SU-DHL-6 (cell line): ENCODE data around the gene TUBB3.

Source experiments
- H2AFZ ChIP-seq: fragments of 200-600 bp; sonication (generic); 2 replicates; pipeline ENCODE4 v1.6.1; 2014; ENCODE audit warnings: low read depth, mild to moderate bottlenecking, moderate library complexity, mixed read lengths, antibody characterized with exemption, low read length; ENCODE audit not compliant: severe bottlenecking
- H3F3A ChIP-seq: fragments of 200-600 bp; shearing (Covaris generic); 2 replicates; pipeline ENCODE4 v1.6.0; 2016; ENCODE audit warnings: antibody characterized with exemption, mild to moderate bottlenecking; ENCODE audit not compliant: insufficient read depth
- H3K27ac ChIP-seq: fragments of 200-600 bp; sonication (generic); 2 replicates; pipeline ENCODE4 v1.5.1; 2016; ENCODE audit warnings: low read depth, mild to moderate bottlenecking, low read length, moderate library complexity, mixed read lengths
- H3K27me3 ChIP-seq: fragments of 200-600 bp; sonication (generic), shearing (Covaris generic); 2 replicates; pipeline ENCODE4 v1.6.0; 2014; ENCODE audit warnings: mild to moderate bottlenecking, low read length
- H3K36me3 ChIP-seq: fragments of 200-600 bp; sonication (generic); 2 replicates; pipeline ENCODE4 v1.6.1; 2014; ENCODE audit warnings: mild to moderate bottlenecking, low read length, mixed read lengths
- H3K4me2 ChIP-seq: fragments of 300-600, 200-600 bp; shearing (Covaris generic), sonication (generic); 2 replicates; pipeline ENCODE4 v1.6.0; 2014; ENCODE audit warnings: low read length, low read depth, mild to moderate bottlenecking; ENCODE audit not compliant: poor library complexity, severe bottlenecking
- H3K4me3 ChIP-seq: fragments of 200-600 bp; sonication (generic); 2 replicates; pipeline ENCODE4 v1.5.1; 2014; ENCODE audit warnings: antibody characterized with exemption, low read length, mild to moderate bottlenecking, mixed read lengths; ENCODE audit not compliant: insufficient read depth, poor library complexity, severe bottlenecking
- H3K79me2 ChIP-seq: fragments of 200-600 bp; sonication (generic); 2 replicates; pipeline ENCODE4 v1.6.1; 2014; ENCODE audit warnings: mild to moderate bottlenecking, low read length, moderate library complexity; ENCODE audit not compliant: insufficient read depth
- H3K9ac ChIP-seq: fragments of 200-600 bp; sonication (generic); 2 replicates; pipeline ENCODE4 v1.7.0; 2014; ENCODE audit warnings: mild to moderate bottlenecking, low read length
- H3K9me2 ChIP-seq: fragments of 200-600 bp; sonication (generic); replicated peaks from 2 replicates; pipeline ENCODE4 v1.6.1; 2014; ENCODE audit warnings: low read length; ENCODE audit not compliant: insufficient read depth
- H3K9me3 ChIP-seq: fragments of 200-600 bp; sonication (generic); 2 replicates; pipeline ENCODE4 v1.6.1; 2014; ENCODE audit warnings: low read length, mixed read lengths; ENCODE audit not compliant: insufficient read depth
- H4K20me1 ChIP-seq: fragments of 200-600 bp; sonication (generic); 2 replicates; pipeline ENCODE4 v1.6.1; 2014; ENCODE audit warnings: low read depth, mild to moderate bottlenecking, antibody characterized with exemption, low read length, moderate library complexity, mixed read lengths
- CTCF ChIP-seq: fragments of 200-600 bp; sonication (generic); IDR thresholded peaks from one replicate; pipeline ENCODE4 v1.5.1; 2017; ENCODE audit warnings: antibody characterized with exemption, mild to moderate bottlenecking, low read length, moderate library complexity; ENCODE audit not compliant: insufficient read depth, poor library complexity, severe bottlenecking
- EZH2phosphoT487 ChIP-seq: fragments of 200-600 bp; sonication (generic), shearing (Covaris generic); conservative IDR thresholded peaks from 2 replicates; pipeline ENCODE4 v1.6.1; 2018; ENCODE audit warnings: mild to moderate bottlenecking, antibody characterized with exemption, low read length, moderate library complexity, mixed read lengths

The TUBB3 gene

GRCh38 chr16:89938175-89938885 lies 15.2 kb downstream of the TUBB3 start:
- no peak for TF ChIP-seq EZH2phosphoT487
- Histone ChIP-seq H3K9me3 (no peaks in the 10 kb centered on the region), H3K79me2 (no peaks in the 10 kb centered on the region), H3K4me2 (no peak overlapping the region), H3K27ac (no peak overlapping the region), H3K4me3 (no peak overlapping the region), H3K9me2 (no peaks in the 10 kb centered on the region), H3K36me3 (no peaks in the 10 kb centered on the region), H3K27me3 (no peaks in the 10 kb centered on the region), H3F3A (no peaks in the 10 kb centered on the region), H2AFZ (no peak overlapping the region), H4K20me1 (no peaks in the 10 kb centered on the region), H3K9ac (no peak overlapping the region)

GRCh38 chr16:89944773-89945172 lies 21.6 kb downstream of the TUBB3 start:
- peaks cover 5% of the 10 kb centered on the region; the same call in 1 of the 2 replicates for H3K79me2 ChIP-seq
- no peak overlapping the region for H3K9ac ChIP-seq
- no peaks in the 10 kb centered on the region for H3K9me2 ChIP-seq
- no peak overlapping the region for H3K27ac ChIP-seq
- H2AFZ ChIP-seq: no peak overlapping the region
- no peak overlapping the region for H3K4me2 ChIP-seq
- H3K27me3 ChIP-seq: no peaks in the 10 kb centered on the region; the same call in 1 of the 2 replicates
- H4K20me1 ChIP-seq: no peaks in the 10 kb centered on the region
- H3K4me3 ChIP-seq: no peak overlapping the region
- H3F3A ChIP-seq: peaks cover 4% of the 10 kb centered on the region; the same call in 1 of the 2 replicates
- TF ChIP-seq CTCF (no peak), EZH2phosphoT487 (no peak)
- peaks cover 9% of the 10 kb centered on the region; the same call in 1 of the 2 replicates for H3K9me3 ChIP-seq
- H3K36me3 ChIP-seq: no peaks in the 10 kb centered on the region

DNA sequence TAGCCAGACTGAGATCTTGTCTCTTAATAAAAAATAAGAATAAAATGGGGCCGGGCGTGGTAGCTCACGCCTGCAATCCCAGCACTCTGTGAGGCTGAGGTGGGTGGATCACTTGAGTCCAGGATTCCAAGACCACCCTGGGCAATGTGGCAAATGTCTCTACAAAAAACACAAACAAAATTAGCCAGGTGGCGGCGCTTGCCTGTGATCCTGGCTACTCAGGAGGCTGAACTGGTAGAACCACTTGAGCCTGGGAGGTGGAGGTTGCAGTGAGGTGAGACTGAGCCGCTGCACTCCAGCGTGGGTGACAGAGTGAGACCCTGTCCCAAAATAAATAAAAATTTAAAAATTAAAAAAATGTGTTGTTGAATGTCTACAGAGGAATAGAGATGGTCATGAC lies 22.5 kb downstream of the TUBB3 start:
- H3K27ac ChIP-seq: no peak overlapping the region
- H3F3A ChIP-seq: peaks cover 4% of the 10 kb centered on the region; the same call in 1 of the 2 replicates
- H3K4me3 ChIP-seq: no peak overlapping the region
- H3K4me2 ChIP-seq: no peak overlapping the region
- TF ChIP-seq EZH2phosphoT487 (no peak), CTCF (no peak)
- H2AFZ ChIP-seq: no peak overlapping the region
- no peaks in the 10 kb centered on the region; the same call in 1 of the 2 replicates for H3K27me3 ChIP-seq
- H3K9ac ChIP-seq: no peak overlapping the region
- H3K9me3 ChIP-seq: peaks cover 9% of the 10 kb centered on the region; the same call in 1 of the 2 replicates
- H3K36me3 ChIP-seq: no peaks in the 10 kb centered on the region
- no peaks in the 10 kb centered on the region for H3K9me2 ChIP-seq
- no peaks in the 10 kb centered on the region for H4K20me1 ChIP-seq
- H3K79me2 ChIP-seq: peaks cover 5% of the 10 kb centered on the region; the same call in 1 of the 2 replicates

DNA sequence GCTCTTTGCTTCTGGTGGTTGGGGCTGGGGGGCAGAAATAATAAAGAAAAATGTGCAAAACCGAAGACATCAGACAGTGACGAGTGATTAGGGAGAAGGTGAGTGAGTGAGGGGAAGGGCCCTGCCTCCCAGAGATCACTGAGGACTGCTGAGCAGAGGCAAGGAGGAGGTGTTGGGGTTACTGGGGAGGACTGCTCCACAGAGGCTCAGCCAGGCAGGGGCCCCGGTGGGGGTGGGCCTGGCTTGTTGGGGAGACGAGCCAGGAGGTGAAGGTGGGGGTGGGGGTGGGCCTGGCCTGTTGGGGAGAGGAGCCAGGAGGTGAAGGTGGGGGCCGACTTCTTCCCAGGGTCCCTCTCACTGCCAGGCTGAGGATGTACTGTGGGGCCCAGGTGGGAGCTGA lies 23.4 kb downstream of the TUBB3 start:
- Histone ChIP-seq H2AFZ (no peak overlapping the region), H3K9ac (no peak overlapping the region), H3K9me2 (no peaks in the 10 kb centered on the region), H3K79me2 (peaks cover 5% of the 10 kb centered on the region; the same call in 1 of the 2 replicates), H3K27me3 (no peaks in the 10 kb centered on the region; the same call in 1 of the 2 replicates), H3K4me2 (no peak overlapping the region), H3K4me3 (no peak overlapping the region), H3K9me3 (peaks cover 9% of the 10 kb centered on the region; the same call in 1 of the 2 replicates), H3K36me3 (no peaks in the 10 kb centered on the region), H4K20me1 (no peaks in the 10 kb centered on the region), H3K27ac (no peak overlapping the region), H3F3A (peaks cover 6% of the 10 kb centered on the region)
- TF ChIP-seq EZH2phosphoT487: no peak
- TF ChIP-seq CTCF: no peak
